ENCODE data around the gene INPP5J.
"Not testable (repeated sequence)": the region's sequence is repeated elsewhere in the genome, so short reads cannot be mapped to it uniquely, and the experiment has no call there.

INPP5J gene

GRCh38 chr22:31171734-31172133 is 49.0 kb downstream of the INPP5J start:
- H3K36me3 ChIP-seq (ENCODE audit: control insufficient read depth in 1 of 2, insufficient read depth in 2 of 2, low read depth in 1 of 2, low read length in 2 of 2) = peaks cover 3 to 20% of the 10 kb centered on the region in 2 experiments
- H2BK12ac ChIP-seq (ENCODE audit: low read length in 2 of 2); H2BK5ac ChIP-seq (ENCODE audit: low read depth, low read length, poor library complexity, severe bottlenecking); H3K27ac ChIP-seq (ENCODE audit: low read length, poor library complexity, severe bottlenecking); H3K79me1 ChIP-seq (replicated peaks; ENCODE audit: low read length, poor library complexity, severe bottlenecking); H3K9ac ChIP-seq (ENCODE audit: low read length); H2AFZ ChIP-seq (ENCODE audit: low read depth, low read length); H3K4me2 ChIP-seq (ENCODE audit: low read length, poor library complexity, severe bottlenecking); H3K4me1 ChIP-seq (ENCODE audit: control insufficient read depth, insufficient read depth, low read depth, low read length); H2BK15ac ChIP-seq (ENCODE audit: low read depth, poor library complexity, severe bottlenecking); H4K91ac ChIP-seq (ENCODE audit: low read length); H3K23ac ChIP-seq (ENCODE audit: low read length in 2 of 2); H2BK120ac ChIP-seq (ENCODE audit: low read depth, low read length); H2AK5ac ChIP-seq (ENCODE audit: low read length, severe bottlenecking); H3K14ac ChIP-seq (ENCODE audit: low read length in 2 of 2); H3K27me3 ChIP-seq (ENCODE audit: control insufficient read depth in 1 of 2, insufficient read depth in 1 of 2, low read length in 2 of 2); H3K4ac ChIP-seq (ENCODE audit: low read depth in 1 of 2, low read length in 2 of 2); H4K8ac ChIP-seq (ENCODE audit: low read length); H3K18ac ChIP-seq (ENCODE audit: low read depth in 1 of 2, low read length in 2 of 2); H3K4me3 ChIP-seq (ENCODE audit: insufficient read depth in 1 of 2, low read depth in 1 of 2, low read length in 2 of 2); H3K9me3 ChIP-seq (ENCODE audit: control insufficient read depth, low read length); DNase-seq: not testable (repeated sequence)
- 100% methylated on average over 1 of the region's 9 CpGs for WGBS

DNA sequence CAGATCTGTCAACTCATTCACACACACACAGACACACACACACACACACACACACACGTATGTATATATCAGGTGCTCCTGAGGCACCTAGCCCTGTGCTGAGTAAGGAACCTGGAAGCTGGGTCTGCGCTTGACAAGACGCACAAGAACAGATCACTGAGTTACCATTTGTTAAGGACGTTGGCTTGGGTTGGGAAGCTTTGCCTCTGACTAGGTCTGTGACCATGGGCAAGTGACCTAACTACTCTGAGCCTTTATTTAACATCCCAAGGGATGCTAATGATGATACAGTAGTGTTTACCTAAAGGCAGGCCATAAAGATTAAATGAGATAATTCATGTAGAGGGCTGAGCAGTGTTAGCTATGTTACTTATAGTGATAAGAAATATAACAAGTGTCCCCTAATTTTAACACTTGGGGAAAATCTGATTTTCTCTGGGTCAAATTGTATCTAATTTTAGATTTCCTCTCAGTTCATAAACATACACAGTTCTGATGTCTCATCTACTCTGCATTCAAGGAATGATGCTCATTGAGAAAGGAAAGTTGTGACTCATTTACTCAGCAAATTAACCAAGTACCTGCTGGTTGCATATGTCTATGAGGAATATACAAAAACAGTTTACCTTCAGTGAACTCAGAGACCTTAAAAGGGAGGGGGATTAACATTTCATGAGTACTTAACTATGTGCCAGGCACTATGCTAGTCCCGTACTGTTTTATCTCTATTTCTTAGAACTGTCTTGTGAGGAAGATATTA is 50.8 kb downstream of the INPP5J start:
- Histone ChIP-seq H3K14ac (ENCODE audit: low read length in 2 of 2) (no peak overlapping the region), H3K79me1 (replicated peaks; ENCODE audit: low read length, poor library complexity, severe bottlenecking) (peaks cover 6% of the 10 kb centered on the region), H3K4me3 (ENCODE audit: insufficient read depth in 1 of 2, low read depth in 1 of 2, low read length in 2 of 2) (peak overlapping the region in 1 of 2 experiments; percentile 46), H3K27me3 (ENCODE audit: control insufficient read depth in 1 of 2, insufficient read depth in 1 of 2, low read length in 2 of 2) (no peaks in the 10 kb centered on the region), H3K23ac (ENCODE audit: low read length in 2 of 2) (no peak overlapping the region), H3K4ac (ENCODE audit: low read depth in 1 of 2, low read length in 2 of 2) (no peak overlapping the region), H2BK12ac (ENCODE audit: low read length in 2 of 2) (peak overlapping the region in 1 of 2 experiments; percentile 80), H2AFZ (ENCODE audit: low read depth, low read length) (no peak overlapping the region), H3K36me3 (ENCODE audit: control insufficient read depth in 1 of 2, insufficient read depth in 2 of 2, low read depth in 1 of 2, low read length in 2 of 2) (peaks cover 3 to 8% of the 10 kb centered on the region in 2 experiments), H2BK15ac (ENCODE audit: low read depth, poor library complexity, severe bottlenecking) (no peak overlapping the region), H4K91ac (ENCODE audit: low read length) (peak overlapping the region; percentile 25), H4K8ac (ENCODE audit: low read length) (peak overlapping the region; percentile 52), H3K18ac (ENCODE audit: low read depth in 1 of 2, low read length in 2 of 2) (peak overlapping the region in 1 of 2 experiments; percentile 58), H2BK5ac (ENCODE audit: low read depth, low read length, poor library complexity, severe bottlenecking) (peak overlapping the region; percentile 54), H3K9ac (ENCODE audit: low read length) (peak overlapping the region; percentile 76), H2BK120ac (ENCODE audit: low read depth, low read length) (no peak overlapping the region), H3K4me1 (ENCODE audit: control insufficient read depth, insufficient read depth, low read depth, low read length) (peaks cover 8% of the 10 kb centered on the region), H3K9me3 (ENCODE audit: control insufficient read depth, low read length) (no peaks in the 10 kb centered on the region), H3K27ac (ENCODE audit: low read length, poor library complexity, severe bottlenecking) (peak overlapping the region; percentile 80), H3K4me2 (ENCODE audit: low read length, poor library complexity, severe bottlenecking) (no peak overlapping the region), H2AK5ac (ENCODE audit: low read length, severe bottlenecking) (peak overlapping the region; percentile 28)
- 8% methylated on average over 4 of the region's 5 CpGs for WGBS
- DNase-seq = peak; percentile 94

- H2AK5ac ChIP-seq (ENCODE audit: low read length, severe bottlenecking) = peak overlapping the region; percentile 69
- no peak for DNase-seq
- 95% methylated on average over 1 of the region's 1 CpG for WGBS
Measured at GRCh38 chr22:31176923-31177322, 54.2 kb downstream of the INPP5J start.

GRCh38 chr22:31177420-31178162 is 54.8 kb downstream of the INPP5J start:
- no peak overlapping the region for H2BK12ac ChIP-seq (ENCODE audit: low read length in 2 of 2)
- H3K18ac ChIP-seq (ENCODE audit: low read depth in 1 of 2, low read length in 2 of 2) = no peak overlapping the region
- H3K9me3 ChIP-seq (ENCODE audit: control insufficient read depth, low read length) = no peaks in the 10 kb centered on the region
- H3K9ac ChIP-seq (ENCODE audit: low read length) = peak overlapping the region; percentile 54
- DNase-seq = peak; percentile 69
- peak overlapping the region; percentile 94 for H2AK5ac ChIP-seq (ENCODE audit: low read length, severe bottlenecking)
- H3K36me3 ChIP-seq (ENCODE audit: control insufficient read depth in 1 of 2, insufficient read depth in 2 of 2, low read depth in 1 of 2, low read length in 2 of 2) = peaks cover 3 to 19% of the 10 kb centered on the region in 2 experiments
- H2BK15ac ChIP-seq (ENCODE audit: low read depth, poor library complexity, severe bottlenecking) = no peak overlapping the region
- peaks cover 7% of the 10 kb centered on the region for H3K79me1 ChIP-seq (replicated peaks; ENCODE audit: low read length, poor library complexity, severe bottlenecking)
- no peak overlapping the region for H4K91ac ChIP-seq (ENCODE audit: low read length)
- no peak overlapping the region for H3K14ac ChIP-seq (ENCODE audit: low read length in 2 of 2)
- WGBS = 71% methylated on average over 6 of the region's 6 CpGs
- no peaks in the 10 kb centered on the region for H3K27me3 ChIP-seq (ENCODE audit: control insufficient read depth in 1 of 2, insufficient read depth in 1 of 2, low read length in 2 of 2)
- H3K4me1 ChIP-seq (ENCODE audit: control insufficient read depth, insufficient read depth, low read depth, low read length) = peaks cover 18% of the 10 kb centered on the region
- H3K4me2 ChIP-seq (ENCODE audit: low read length, poor library complexity, severe bottlenecking) = no peak overlapping the region
- H2AFZ ChIP-seq (ENCODE audit: low read depth, low read length) = no peak overlapping the region
- H3K27ac ChIP-seq (ENCODE audit: low read length, poor library complexity, severe bottlenecking) = peak overlapping the region; percentile 95
- H3K4me3 ChIP-seq (ENCODE audit: insufficient read depth in 1 of 2, low read depth in 1 of 2, low read length in 2 of 2) = no peak overlapping the region
- no peak overlapping the region for H2BK120ac ChIP-seq (ENCODE audit: low read depth, low read length)
- no peak overlapping the region for H3K4ac ChIP-seq (ENCODE audit: low read depth in 1 of 2, low read length in 2 of 2)
- H2BK5ac ChIP-seq (ENCODE audit: low read depth, low read length, poor library complexity, severe bottlenecking) = peak overlapping the region; percentile 81
- no peak overlapping the region for H3K23ac ChIP-seq (ENCODE audit: low read length in 2 of 2)
- no peak overlapping the region for H4K8ac ChIP-seq (ENCODE audit: low read length)

More at GRCh38 chr22:31176923-31177322, 54.2 kb downstream of the INPP5J start:
- H3K27ac ChIP-seq (ENCODE audit: low read length, poor library complexity, severe bottlenecking) = peak overlapping the region; percentile 95
- H2BK12ac ChIP-seq (ENCODE audit: low read length in 2 of 2) = no peak overlapping the region
- no peak overlapping the region for H3K18ac ChIP-seq (ENCODE audit: low read depth in 1 of 2, low read length in 2 of 2)
- no peak overlapping the region for H3K23ac ChIP-seq (ENCODE audit: low read length in 2 of 2)
- no peak overlapping the region for H4K91ac ChIP-seq (ENCODE audit: low read length)
- H3K36me3 ChIP-seq (ENCODE audit: control insufficient read depth in 1 of 2, insufficient read depth in 2 of 2, low read depth in 1 of 2, low read length in 2 of 2) = peaks cover 3 to 15% of the 10 kb centered on the region in 2 experiments
- H3K4me1 ChIP-seq (ENCODE audit: control insufficient read depth, insufficient read depth, low read depth, low read length) = peaks cover 18% of the 10 kb centered on the region
- no peak overlapping the region for H2BK120ac ChIP-seq (ENCODE audit: low read depth, low read length)
- no peak overlapping the region for H3K4me3 ChIP-seq (ENCODE audit: insufficient read depth in 1 of 2, low read depth in 1 of 2, low read length in 2 of 2)
- H2BK5ac ChIP-seq (ENCODE audit: low read depth, low read length, poor library complexity, severe bottlenecking) = no peak overlapping the region
- H3K27me3 ChIP-seq (ENCODE audit: control insufficient read depth in 1 of 2, insufficient read depth in 1 of 2, low read length in 2 of 2) = no peaks in the 10 kb centered on the region
- H3K9ac ChIP-seq (ENCODE audit: low read length) = peak overlapping the region; percentile 54
- peaks cover 7% of the 10 kb centered on the region for H3K79me1 ChIP-seq (replicated peaks; ENCODE audit: low read length, poor library complexity, severe bottlenecking)
- no peak overlapping the region for H3K4me2 ChIP-seq (ENCODE audit: low read length, poor library complexity, severe bottlenecking)
- H2AFZ ChIP-seq (ENCODE audit: low read depth, low read length) = no peak overlapping the region
- H3K9me3 ChIP-seq (ENCODE audit: control insufficient read depth, low read length) = no peaks in the 10 kb centered on the region
- H3K14ac ChIP-seq (ENCODE audit: low read length in 2 of 2) = no peak overlapping the region
- no peak overlapping the region for H3K4ac ChIP-seq (ENCODE audit: low read depth in 1 of 2, low read length in 2 of 2)
- no peak overlapping the region for H2BK15ac ChIP-seq (ENCODE audit: low read depth, poor library complexity, severe bottlenecking)
- H4K8ac ChIP-seq (ENCODE audit: low read length) = no peak overlapping the region

All from mesenchymal stem cell (in vitro differentiated cells and primary cell).